Renal cortical epithelial cell (primary cell): Measurements from ENCODE around the gene MAST3. TPM values are rescaled to one million over a fixed set of nuclear protein-coding genes. Genes with fewer than 3 reads are reported as not detected.
A peak's percentile ranks its signal among the peaks of the same experiment; 100 is the strongest.

ENCODE experiments used
- DNase-seq: peaks from one replicate; pipeline ENCODE4 v3.0.0-alpha.2; 2011; ENCODE audit warnings: low read depth
- total RNA-seq: library from RNA; depleted of rRNA; stranded (reverse); fragments of >200 nt; gene quantifications from 2 replicates; pipeline ENCODE4 v1.2.3, GENCODE V29; 2014

The MAST3 gene
- total RNA-seq, 1 donor from 2014 or later: 5.7 TPM

DNA sequence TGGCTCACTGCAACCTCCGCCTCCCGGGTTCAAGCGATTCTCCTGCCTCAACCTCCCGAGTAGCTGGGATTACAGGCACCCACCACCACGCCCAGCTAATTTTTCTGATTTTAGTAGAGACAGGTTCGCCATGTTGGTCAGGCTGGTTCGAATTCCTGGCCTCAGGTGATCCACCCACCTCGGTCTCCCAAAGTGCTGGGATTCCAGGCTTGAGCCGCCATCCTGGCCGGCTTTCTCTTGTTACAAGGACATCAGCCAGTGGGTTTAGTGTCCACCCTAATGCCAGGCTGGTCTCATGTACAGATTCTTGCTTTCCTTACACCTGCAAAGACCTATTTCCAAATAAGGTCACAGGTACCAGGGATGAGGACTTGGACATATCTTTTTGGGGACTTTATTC lies 62.2 kb downstream of the MAST3 start:
- no peak for DNase-seq

DNA sequence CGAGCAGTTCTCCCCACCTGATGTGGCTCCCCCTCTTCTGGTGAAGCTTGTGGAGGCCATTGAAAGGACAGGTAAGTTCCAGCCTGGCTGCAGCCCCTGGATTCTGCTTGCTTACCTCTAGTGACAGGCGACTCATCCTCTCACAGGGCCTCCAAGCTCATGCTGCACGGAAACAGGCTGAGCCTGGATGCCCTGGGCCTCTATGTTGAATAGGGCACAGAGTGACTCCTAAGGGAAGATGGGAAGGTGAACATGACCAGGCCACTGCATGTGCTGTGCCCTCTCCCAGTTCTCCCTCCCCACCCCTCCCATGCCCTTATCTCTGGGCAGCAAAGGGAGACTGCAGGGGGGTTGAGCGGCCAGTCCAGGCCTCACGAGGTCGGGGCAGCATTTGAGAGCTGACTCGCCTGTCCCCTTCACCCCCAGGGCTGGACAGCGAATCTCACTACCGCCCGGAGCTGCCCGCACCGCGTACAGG lies 63.0 kb downstream of the MAST3 start:
- no peak for DNase-seq

DNA sequence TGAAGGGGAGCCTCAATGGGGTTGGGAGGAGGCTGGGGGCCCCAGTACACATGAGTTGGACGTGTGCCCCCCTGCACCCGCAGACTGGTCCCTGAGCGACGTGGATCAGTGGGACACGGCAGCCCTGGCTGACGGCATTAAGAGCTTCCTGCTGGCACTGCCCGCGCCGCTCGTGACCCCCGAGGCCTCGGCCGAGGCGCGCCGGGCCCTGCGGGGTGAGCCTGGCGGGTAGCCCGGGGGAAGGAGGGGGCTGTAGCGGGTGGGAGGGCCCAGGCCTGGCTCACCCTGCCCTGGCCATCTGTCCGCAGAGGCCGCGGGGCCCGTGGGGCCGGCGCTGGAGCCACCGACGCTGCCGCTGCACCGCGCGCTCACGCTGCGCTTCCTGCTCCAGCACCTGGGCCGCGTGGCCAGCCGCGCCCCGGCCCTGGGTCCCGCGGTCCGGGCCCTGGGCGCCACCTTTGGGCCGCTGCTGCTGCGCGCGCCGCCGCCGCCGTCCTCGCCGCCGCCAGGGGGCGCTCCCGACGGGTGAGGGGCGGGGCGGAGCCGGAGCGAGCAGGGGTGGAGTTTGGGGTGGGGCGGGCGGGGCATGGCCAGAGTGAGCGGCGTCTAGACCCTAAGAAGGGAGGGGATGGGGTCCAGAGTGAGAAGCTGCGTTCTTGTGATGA lies 63.5 kb downstream of the MAST3 start:
- no peak for DNase-seq

DNA sequence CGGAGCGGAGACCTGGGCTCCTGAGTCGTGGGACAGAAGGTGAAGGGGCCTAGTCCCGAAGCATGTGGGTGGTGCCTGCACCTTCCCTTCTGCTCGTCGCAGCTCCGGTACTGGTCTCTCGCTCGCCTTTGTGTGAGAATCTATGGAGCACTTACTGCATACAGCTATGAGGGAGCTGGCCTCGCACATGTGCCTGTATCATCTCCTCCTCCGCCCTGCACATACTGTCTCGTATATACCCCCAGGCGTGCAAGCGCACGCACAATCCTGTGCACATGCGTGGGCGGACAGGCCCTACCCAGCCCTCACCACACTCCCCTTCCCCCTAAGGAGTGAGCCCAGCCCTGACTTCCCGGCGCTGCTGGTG lies 64.0 kb downstream of the MAST3 start:
- no peak for DNase-seq

DNA sequence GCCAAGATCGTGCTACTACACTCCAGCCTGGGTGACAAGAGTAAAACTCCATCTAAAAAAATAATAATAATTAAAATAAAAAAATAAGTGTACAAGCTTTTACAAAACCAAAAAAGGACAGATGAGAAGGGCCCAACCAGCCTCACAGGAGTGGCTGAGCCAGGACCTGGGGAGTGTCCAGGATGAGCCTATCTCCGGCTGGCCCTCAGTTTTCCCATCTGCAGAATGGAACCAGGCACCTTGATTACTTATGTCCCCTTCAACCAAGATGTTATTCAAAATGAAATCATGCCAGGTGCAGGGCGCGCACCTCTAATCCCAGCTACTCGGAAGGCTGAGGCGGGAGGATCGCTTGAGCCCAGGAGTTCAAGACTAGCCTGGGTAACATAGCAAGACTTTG lies 66.5 kb downstream of the MAST3 start:
- DNase-seq: no peak

DNA sequence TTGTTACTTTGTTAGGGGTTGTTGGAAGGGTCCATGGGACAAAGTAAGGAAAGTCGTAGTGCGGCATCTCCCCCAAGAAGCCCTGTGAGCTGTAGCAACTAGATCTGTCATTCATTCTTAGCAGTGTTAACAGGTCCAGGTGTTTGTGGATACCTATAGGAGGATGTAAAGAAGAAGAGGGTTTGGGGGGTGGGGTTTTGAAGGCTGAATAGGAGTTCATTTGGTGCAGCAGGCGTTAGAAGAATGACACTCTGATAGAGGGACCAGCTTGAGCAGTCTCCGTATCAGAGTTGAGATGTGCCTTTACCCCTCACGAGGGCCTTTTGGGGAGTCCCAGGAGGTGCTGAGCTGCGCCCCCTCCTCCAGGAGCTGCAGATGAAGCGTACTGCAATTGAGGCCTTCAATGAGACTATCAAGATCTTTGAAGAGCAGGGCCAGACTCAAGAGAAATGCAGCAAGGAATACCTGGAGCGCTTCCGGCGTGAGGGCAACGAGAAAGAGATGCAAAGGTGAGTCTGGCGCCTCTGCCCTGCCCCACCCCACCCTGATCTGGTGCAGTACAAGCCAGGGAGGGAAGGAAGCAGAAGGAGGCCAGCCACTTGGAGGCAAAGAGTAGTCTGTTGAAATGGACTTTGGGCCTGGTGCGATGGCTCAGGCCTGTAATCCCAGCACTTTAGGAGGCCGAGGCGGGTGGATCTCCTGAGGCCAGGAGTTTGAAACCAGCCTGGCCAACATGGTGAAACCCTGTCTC lies 68.4 kb downstream of the MAST3 start:
- DNase-seq: no peak

DNA sequence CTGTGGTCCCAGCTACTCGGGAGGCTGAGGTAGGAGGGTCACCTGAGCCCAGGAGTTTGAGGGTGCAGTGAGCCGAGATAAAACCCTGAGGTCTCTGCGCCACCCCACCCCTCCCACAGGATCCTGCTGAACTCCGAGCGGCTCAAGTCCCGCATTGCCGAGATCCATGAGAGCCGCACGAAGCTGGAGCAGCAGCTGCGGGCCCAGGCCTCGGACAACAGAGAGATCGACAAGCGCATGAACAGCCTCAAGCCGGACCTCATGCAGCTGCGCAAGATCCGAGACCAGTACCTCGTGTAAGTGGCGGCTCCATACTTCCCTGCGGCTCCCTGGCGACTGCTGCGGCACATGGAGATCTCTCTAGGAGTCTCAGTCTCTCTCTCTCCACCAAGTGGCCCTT lies 69.4 kb downstream of the MAST3 start:
- DNase-seq: no peak

GRCh38 chr19:18167975-18168645 lies 70.5 kb downstream of the MAST3 start:
- no peak for DNase-seq

- DNase-seq: no peak
Measured at GRCh38 chr19:18168673-18169381, 71.2 kb downstream of the MAST3 start.

GRCh38 chr19:18170714-18171255 lies 73.2 kb downstream of the MAST3 start:
- no peak for DNase-seq

- no peak for DNase-seq
Measured at GRCh38 chr19:18171605-18172327, 74.2 kb downstream of the MAST3 start.

- DNase-seq: no peak
Measured at GRCh38 chr19:18172331-18173053, 74.9 kb downstream of the MAST3 start.

DNA sequence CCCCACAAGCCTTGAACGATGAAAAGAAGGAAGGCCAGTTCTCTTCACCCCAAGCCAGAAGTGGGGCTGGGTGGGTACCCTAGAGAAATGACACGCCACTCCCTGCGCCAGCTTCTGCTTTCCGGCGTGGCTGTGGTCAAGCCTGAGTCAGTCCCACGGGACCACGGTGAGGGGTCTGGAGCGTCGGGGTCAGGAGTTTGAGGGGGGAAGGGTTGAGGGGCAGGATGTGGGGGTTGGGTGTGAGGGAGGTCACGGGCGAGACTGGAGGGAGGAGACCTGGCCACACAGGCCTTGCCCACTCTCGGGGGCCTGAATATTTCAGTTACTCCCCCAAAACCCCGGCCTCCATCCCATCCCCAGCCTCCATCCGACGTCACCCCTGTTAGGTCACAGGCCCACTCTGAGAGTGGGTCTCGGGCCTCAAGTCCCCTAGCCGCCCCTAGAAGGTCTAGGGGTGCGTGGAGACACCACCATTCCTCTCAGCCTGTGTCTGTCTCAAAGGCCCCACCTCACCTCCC lies 75.5 kb downstream of the MAST3 start:
- no peak for DNase-seq

- peak; percentile 33 for DNase-seq
Measured at GRCh38 chr19:18173572-18174288, 76.2 kb downstream of the MAST3 start, which contains the start of gene IFI30. TSS of gene IFI30 (plus strand) at chr19:18173813. CDS start at chr19:18173842, 29 bp downstream.

GRCh38 chr19:18174983-18175382 lies 77.4 kb downstream of the MAST3 start:
- DNase-seq: no peak

DNA sequence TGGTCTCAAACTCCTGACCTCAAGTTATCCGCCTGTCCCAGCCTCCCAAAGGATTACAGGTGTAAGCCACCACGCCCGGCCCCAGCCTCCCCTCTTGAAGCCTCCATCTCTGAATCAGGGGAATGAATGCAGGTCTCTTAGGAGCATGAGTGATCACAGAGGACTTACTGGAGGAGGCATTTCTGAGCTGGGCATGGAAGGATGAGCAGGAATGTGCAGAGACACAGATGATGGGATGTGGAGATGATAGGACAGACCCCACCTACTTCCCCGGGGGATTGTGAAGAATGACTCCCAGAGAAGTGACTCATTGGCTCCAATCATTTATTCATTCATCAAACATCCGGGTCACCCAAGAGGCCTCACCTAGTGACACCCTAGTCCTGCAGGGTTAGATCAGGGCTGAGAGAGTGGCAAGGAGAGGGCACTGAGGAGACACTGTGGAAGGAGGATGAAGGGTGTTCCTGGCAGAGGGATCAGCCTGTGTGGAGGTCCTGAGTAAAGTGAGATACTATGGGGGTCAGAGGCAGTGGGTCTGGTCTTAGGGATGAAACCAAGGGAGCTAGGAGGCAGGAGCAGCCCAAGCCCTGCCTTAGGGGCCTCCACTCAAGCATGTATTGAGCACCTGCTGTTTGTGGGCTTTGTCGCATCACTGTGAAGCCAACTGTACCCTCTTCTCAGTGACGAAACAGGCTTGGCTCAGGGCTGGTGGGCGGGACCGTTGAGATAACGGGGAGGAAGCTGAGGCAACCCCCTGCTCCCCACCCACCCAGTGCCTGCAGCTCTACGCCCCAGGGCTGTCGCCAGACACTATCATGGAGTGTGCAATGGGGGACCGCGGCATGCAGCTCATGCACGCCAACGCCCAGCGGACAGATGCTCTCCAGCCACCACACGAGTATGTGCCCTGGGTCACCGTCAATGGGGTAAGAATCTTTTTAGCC lies 79.1 kb downstream of the MAST3 start:
- DNase-seq: no peak

- no peak for DNase-seq
Measured at GRCh38 chr19:18179957-18180356, 82.4 kb downstream of the MAST3 start.

- DNase-seq: no peak
Measured at GRCh38 chr19:18183529-18183928, 86.0 kb downstream of the MAST3 start.
